GM18861 (cell line): ENCODE measurements around the gene SSPN.

Experiments
- ATAC-seq: cut with Tn5 transposase; IDR thresholded peaks from one replicate; pipeline ENCODE4 v1.9.1; 2021; ENCODE audit not compliant: unreplicated experiment

The SSPN gene

GRCh38 chr12:26187014-26187798 lies 8.2 kb upstream of the SSPN start:
- no peak for ATAC-seq

- ATAC-seq: no peak
Measured at GRCh38 chr12:26188127-26188526, 7.2 kb upstream of the SSPN start.

- ATAC-seq: no peak
Measured at GRCh38 chr12:26188641-26189040, 6.7 kb upstream of the SSPN start.

- ATAC-seq: no peak
Measured at GRCh38 chr12:26192142-26192541, 3.2 kb upstream of the SSPN start.

- ATAC-seq: no peak
Measured at GRCh38 chr12:26193539-26193938, 1.8 kb upstream of the SSPN start.

GRCh38 chr12:26195641-26196420 lies 458 bp downstream of the SSPN start:
- no peak for ATAC-seq

GRCh38 chr12:26196421-26196716 lies 996 bp downstream of the SSPN start:
- no peak for ATAC-seq

GRCh38 chr12:26197832-26198231 lies 2.5 kb downstream of the SSPN start:
- ATAC-seq: no peak

- no peak for ATAC-seq
Measured at GRCh38 chr12:26198742-26199141, 3.4 kb downstream of the SSPN start.

GRCh38 chr12:26203167-26203780 lies 7.9 kb downstream of the SSPN start:
- ATAC-seq: no peak

- ATAC-seq: no peak
Measured at GRCh38 chr12:26204612-26205289, 9.4 kb downstream of the SSPN start.

GRCh38 chr12:26205298-26205697 lies 9.9 kb downstream of the SSPN start:
- no peak for ATAC-seq

- ATAC-seq: no peak
Measured at GRCh38 chr12:26205941-26206340, 10.6 kb downstream of the SSPN start.

GRCh38 chr12:26211331-26211730 lies 16.0 kb downstream of the SSPN start:
- ATAC-seq: no peak

- no peak for ATAC-seq
Measured at GRCh38 chr12:26212396-26212795, 17.0 kb downstream of the SSPN start.

- ATAC-seq: no peak
Measured at GRCh38 chr12:26212988-26213387, 17.6 kb downstream of the SSPN start.

- ATAC-seq: no peak
Measured at GRCh38 chr12:26214121-26214520, 18.7 kb downstream of the SSPN start.

- no peak for ATAC-seq
Measured at GRCh38 chr12:26219736-26220135, 24.4 kb downstream of the SSPN start.

- no peak for ATAC-seq
Measured at GRCh38 chr12:26224657-26225056, 29.3 kb downstream of the SSPN start.

- no peak for ATAC-seq
Measured at GRCh38 chr12:26226122-26226521, 30.7 kb downstream of the SSPN start.

GRCh38 chr12:26226629-26227360 lies 31.4 kb downstream of the SSPN start:
- ATAC-seq: no peak
